Osteocyte (in vitro differentiated cells): Measurements from ENCODE around the gene LMNA. TPM values are rescaled to one million over a fixed set of nuclear protein-coding genes. Genes with fewer than 3 reads are reported as not detected.

Source experiments
- DNase-seq: peaks from one replicate; pipeline ENCODE4 v3.0.0; 2021; ENCODE audit warnings: mixed read lengths; ENCODE audit not compliant: unreplicated experiment; ENCODE audit errors: extremely low spot score
- H3K27ac Mint-ChIP-seq: one replicate; pipeline ENCODE4 v1.8.0; 2021; ENCODE audit warnings: mild to moderate bottlenecking, mixed read lengths; ENCODE audit not compliant: unreplicated experiment
- H3K27me3 Mint-ChIP-seq: one replicate; pipeline ENCODE4 v1.8.0; 2021; ENCODE audit warnings: mixed read lengths; ENCODE audit not compliant: unreplicated experiment
- H3K36me3 Mint-ChIP-seq: one replicate; pipeline ENCODE4 v1.8.0; 2021; ENCODE audit warnings: mixed read lengths; ENCODE audit not compliant: unreplicated experiment
- H3K4me1 Mint-ChIP-seq: one replicate; pipeline ENCODE4 v1.8.0; 2021; ENCODE audit warnings: mixed read lengths; ENCODE audit not compliant: unreplicated experiment
- H3K4me3 Mint-ChIP-seq: one replicate; pipeline ENCODE4 v1.8.0; 2021; ENCODE audit warnings: mild to moderate bottlenecking, moderate library complexity, mixed read lengths; ENCODE audit not compliant: unreplicated experiment
- H3K9me3 Mint-ChIP-seq: one replicate; pipeline ENCODE4 v1.8.0; 2021; ENCODE audit warnings: mixed read lengths; ENCODE audit not compliant: unreplicated experiment
- total RNA-seq: library from RNA; stranded (reverse); gene quantifications from 2 replicates; pipeline ENCODE4 v1.2.1, GENCODE V29; 2021
- TF ChIP-seq, protein P1 (sequence below): fragments of 200-600 bp; sonication (generic); IDR thresholded peaks from 2 replicates; pipeline ENCODE4 v1.5.0; 2021; ENCODE audit warnings: antibody characterized with exemption, mild to moderate bottlenecking, moderate library complexity

Gene LMNA
- total RNA-seq, 1 donor from 2014 or later: 792 TPM

DNA sequence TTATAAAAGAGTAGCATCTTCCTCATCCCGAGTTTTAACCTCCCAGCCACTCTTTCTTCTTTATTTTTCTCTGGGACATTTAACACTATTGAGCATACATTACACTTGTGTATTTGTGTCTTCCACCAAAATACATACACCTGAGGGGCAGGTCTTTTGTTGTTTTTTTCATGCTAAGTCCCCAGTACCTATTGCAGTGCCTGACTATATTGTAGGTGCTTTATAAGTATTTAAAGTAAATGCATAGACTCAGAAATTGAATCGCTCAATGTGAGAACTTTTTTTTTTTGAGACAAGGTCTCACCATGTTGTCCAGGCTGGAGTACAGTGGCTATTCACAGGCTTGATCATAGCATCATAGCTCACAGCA is 31.1 kb downstream of the LMNA start:
- Mint-ChIP-seq H3K27me3 (peaks cover 22% of the 10 kb centered on the region), H3K36me3 (peaks cover 11% of the 10 kb centered on the region), H3K4me3 (peak overlapping the region; percentile 42), H3K9me3 (no peaks in the 10 kb centered on the region), H3K4me1 (peaks cover 28% of the 10 kb centered on the region), H3K27ac (peak overlapping the region; percentile 74)
- TF ChIP-seq, protein P1, sequence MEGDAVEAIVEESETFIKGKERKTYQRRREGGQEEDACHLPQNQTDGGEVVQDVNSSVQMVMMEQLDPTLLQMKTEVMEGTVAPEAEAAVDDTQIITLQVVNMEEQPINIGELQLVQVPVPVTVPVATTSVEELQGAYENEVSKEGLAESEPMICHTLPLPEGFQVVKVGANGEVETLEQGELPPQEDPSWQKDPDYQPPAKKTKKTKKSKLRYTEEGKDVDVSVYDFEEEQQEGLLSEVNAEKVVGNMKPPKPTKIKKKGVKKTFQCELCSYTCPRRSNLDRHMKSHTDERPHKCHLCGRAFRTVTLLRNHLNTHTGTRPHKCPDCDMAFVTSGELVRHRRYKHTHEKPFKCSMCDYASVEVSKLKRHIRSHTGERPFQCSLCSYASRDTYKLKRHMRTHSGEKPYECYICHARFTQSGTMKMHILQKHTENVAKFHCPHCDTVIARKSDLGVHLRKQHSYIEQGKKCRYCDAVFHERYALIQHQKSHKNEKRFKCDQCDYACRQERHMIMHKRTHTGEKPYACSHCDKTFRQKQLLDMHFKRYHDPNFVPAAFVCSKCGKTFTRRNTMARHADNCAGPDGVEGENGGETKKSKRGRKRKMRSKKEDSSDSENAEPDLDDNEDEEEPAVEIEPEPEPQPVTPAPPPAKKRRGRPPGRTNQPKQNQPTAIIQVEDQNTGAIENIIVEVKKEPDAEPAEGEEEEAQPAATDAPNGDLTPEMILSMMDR: no peak
- DNase-seq: no peak

DNA sequence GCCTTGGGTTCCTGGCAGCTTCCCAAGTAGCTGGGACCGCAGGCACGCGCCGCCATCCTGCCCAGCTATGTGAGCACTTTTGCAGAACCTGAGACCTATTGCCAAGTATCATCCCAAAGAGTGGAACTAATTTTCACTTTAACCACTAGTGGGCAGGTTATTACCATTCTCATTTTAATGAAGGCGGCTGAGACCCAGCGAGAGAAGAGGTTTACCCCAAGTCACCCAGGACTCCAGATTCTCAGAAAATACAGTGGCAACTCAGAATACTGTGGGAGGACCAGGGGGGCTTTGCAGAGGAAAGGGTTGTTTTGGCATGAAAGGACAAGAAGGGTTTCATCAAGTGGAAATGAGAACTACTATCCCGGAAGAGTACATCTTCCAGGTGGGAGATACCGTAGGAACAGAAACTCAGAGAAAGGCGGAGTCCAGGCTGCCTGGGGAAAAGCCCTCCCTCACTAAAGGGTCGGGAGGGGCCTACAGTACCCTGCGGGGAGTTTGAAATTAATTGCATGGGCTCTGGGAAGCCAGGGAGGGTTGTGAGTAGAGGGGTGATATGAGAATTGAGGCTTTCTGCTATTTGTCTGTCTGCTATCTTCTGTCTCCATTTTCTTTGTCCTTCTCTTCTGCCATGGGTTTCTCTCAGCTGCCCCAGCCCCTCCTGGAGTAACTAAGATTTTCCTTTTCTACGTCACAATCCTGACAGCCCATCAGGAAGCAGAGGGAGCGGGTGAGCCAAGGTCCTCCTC is 31.7 kb downstream of the LMNA start:
- Mint-ChIP-seq H3K27ac (peak overlapping the region; percentile 74), H3K27me3 (peaks cover 22% of the 10 kb centered on the region), H3K4me1 (peaks cover 25% of the 10 kb centered on the region), H3K4me3 (peak overlapping the region; percentile 42), H3K36me3 (peaks cover 6% of the 10 kb centered on the region), H3K9me3 (no peaks in the 10 kb centered on the region)
- DNase-seq: peak; percentile 94
- TF ChIP-seq, protein P1: peak; percentile 69

DNA sequence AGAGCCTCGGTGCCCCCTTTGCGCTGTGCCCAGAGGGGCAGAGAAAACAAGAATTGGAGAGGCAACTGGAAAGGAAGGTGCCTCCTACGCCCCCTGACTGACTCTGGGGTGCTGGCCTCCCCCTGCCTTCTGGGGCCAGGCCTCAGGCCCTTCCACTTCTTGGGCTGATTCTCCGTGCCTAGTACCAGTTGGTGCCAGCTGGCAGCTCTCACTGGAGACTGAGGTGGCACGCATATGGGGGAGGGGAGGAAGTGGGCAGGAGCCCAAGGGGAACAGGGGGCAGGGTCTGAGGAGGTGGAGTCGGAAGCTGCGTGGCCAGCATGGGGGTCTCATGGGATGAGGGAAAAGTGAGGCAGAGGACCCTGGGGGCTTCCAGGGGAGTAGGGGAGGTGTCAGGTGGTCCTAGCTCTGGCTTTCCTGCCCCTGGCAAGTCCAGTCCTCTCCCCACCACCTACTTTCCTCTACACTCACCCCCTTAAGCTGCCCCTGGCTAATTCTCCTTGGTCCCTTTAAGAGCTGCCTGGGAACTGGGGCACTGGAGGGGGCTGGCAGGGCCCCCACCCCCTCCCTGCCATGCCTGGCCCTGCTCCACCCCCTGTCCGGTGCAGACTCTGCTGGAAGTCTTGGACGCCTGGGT is 32.4 kb downstream of the LMNA start:
- Mint-ChIP-seq H3K9me3 (no peaks in the 10 kb centered on the region), H3K4me3 (no peak overlapping the region), H3K4me1 (peaks cover 23% of the 10 kb centered on the region), H3K27me3 (peaks cover 22% of the 10 kb centered on the region), H3K36me3 (no peaks in the 10 kb centered on the region), H3K27ac (peak overlapping the region; percentile 74)
- TF ChIP-seq, protein P1: no peak
- DNase-seq: no peak

DNA sequence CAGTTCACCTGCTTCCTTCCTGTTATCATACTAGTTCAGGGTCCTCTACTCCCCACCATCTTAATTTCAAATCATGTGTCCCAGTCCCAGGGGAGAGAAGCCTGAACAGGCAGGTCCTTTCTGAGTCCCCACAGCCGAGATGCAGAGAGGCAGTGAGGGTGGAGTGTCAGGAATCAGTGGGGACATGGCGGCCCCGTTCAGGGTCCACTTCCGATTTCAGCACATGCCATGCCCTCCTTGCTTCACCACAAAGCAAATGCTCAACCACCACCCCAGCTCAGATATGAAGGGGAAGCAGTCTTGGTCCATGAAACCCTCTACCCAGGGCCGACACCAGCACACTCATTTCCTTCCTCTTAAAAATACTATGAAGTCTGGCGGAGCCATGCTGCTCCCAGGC is 33.7 kb downstream of the LMNA start:
- Mint-ChIP-seq H3K4me3 (no peak overlapping the region), H3K9me3 (no peaks in the 10 kb centered on the region), H3K27ac (no peak overlapping the region), H3K27me3 (peaks cover 22% of the 10 kb centered on the region), H3K4me1 (peaks cover 23% of the 10 kb centered on the region), H3K36me3 (no peaks in the 10 kb centered on the region)
- TF ChIP-seq, protein P1: no peak
- DNase-seq: no peak
